ENCODE data around the gene POLA1.
A peak's percentile ranks its signal among the peaks of the same experiment; 100 is the strongest.
"Not testable (repeated sequence)": the region's sequence is repeated elsewhere in the genome, so short reads cannot be mapped to it uniquely, and the experiment has no call there.

The POLA1 gene

DNA sequence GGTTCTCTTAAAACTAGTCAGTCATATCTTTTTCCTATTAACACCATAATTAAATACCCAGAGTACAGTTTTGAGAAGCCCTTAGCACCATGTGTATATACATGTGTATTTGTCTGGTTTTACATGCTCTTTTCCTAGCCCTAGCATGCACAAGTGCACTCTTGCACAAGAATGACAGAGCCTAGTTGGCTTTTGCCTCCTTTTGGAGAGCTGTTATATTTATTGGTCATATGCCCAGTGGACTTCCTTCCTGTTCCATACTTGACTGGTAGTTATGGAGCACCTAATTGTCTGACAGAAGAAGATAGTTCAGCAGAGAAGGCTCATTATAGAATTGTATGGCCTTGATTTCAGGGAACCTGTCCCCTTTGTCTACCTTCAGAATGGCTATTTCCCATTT, 166.4 kb downstream of the POLA1 start:
- TF ChIP-seq POLR2A (IDR thresholded peaks at IDR 0.05; ENCODE audit: low read depth, low read length): no peak
- FAIRE-seq (no peak), DNase-seq (ENCODE audit: insufficient read length, low spot score) (no peak)

DNA sequence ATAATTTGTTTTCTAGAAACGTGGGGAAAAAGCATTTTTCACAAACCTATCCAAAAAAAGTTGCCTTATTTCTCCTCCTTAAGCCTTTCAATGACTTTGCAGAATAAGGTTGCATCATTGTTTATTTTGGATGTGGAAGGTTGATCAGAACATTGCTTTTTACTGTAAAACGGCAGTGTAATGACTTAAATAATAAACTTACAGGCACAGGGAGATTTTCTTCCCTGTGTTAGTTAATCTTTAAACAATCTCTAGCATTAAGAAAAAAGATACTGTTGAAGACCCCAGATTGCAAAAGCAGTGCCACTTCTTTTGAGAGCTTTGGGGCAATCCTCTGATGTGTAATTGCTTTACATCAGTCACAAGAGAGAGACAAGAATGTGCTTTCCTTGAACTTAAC, 168.6 kb downstream of the POLA1 start:
- DNase-seq (ENCODE audit: insufficient read length, low spot score): no peak
- no peak for FAIRE-seq
- TF ChIP-seq POLR2A (IDR thresholded peaks at IDR 0.05; ENCODE audit: low read depth, low read length): no peak

GRCh38 chrX:24863779-24864178, 170.1 kb downstream of the POLA1 start:
- not testable (repeated sequence) for DNase-seq (ENCODE audit: insufficient read length, low spot score); FAIRE-seq

GRCh38 chrX:24870143-24870542, 176.4 kb downstream of the POLA1 start:
- DNase-seq (ENCODE audit: insufficient read length, low spot score) (peak; percentile 0), FAIRE-seq (no peak)
- TF ChIP-seq POLR2A (IDR thresholded peaks at IDR 0.05; ENCODE audit: low read depth, low read length): no peak

GRCh38 chrX:24874604-24875247, 181.0 kb downstream of the POLA1 start:
- no peak for TF ChIP-seq POLR2A (IDR thresholded peaks at IDR 0.05; ENCODE audit: low read depth, low read length)
- no peak for FAIRE-seq
- DNase-seq (ENCODE audit: insufficient read length, low spot score): no peak

- FAIRE-seq: no peak
- DNase-seq (ENCODE audit: insufficient read length, low spot score): no peak
- no peak for TF ChIP-seq POLR2A (IDR thresholded peaks at IDR 0.05; ENCODE audit: low read depth, low read length)
These were observed 183.0 kb downstream of the POLA1 start for GRCh38 chrX:24876530-24877287.

GRCh38 chrX:24877288-24877664, 183.6 kb downstream of the POLA1 start:
- FAIRE-seq (no peak), DNase-seq (ENCODE audit: insufficient read length, low spot score) (no peak)
- no peak for TF ChIP-seq POLR2A (IDR thresholded peaks at IDR 0.05; ENCODE audit: low read depth, low read length)

DNA sequence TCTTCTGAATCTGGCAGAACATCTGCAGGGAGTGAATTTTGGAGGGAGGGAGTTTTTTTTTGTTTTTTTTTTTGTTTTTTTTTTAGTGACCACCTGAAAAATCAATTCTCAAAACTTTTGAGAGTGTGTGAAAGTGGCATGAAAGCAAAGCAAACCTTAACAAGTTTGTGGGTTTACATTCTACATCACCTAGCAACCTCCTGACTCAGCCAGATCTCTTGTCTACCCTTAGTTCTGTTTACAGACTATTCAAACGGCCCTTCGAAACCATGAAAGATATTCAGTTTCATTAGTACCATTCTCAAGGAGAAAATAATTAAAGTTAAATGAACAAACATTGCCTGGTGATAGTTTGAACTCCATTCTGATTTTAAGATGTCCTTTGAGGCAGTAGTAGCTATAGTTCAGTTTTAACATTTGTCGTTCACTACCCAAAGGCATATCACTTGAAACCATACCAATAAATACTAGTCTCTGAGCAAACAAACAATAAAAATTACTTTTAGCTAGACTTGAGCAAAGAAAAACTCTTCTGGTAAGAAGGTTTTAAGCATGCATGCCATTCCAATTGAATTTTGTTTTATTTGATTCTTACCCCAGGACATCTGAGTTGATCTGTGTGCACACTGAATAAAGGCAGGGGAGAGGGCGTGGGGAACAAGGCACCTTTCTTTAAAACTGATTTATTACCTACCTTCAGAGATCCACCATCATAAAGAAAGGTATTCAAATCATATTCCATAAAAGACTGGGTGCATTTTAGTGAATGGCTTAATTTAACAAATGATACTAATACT, 184.3 kb downstream of the POLA1 start:
- DNase-seq (ENCODE audit: insufficient read length, low spot score): no peak
- no peak for FAIRE-seq
- TF ChIP-seq POLR2A (IDR thresholded peaks at IDR 0.05; ENCODE audit: low read depth, low read length): no peak

GRCh38 chrX:24879679-24880078, 186.0 kb downstream of the POLA1 start:
- FAIRE-seq: no peak
- DNase-seq (ENCODE audit: insufficient read length, low spot score): no peak
- TF ChIP-seq POLR2A (IDR thresholded peaks at IDR 0.05; ENCODE audit: low read depth, low read length): no peak

DNA sequence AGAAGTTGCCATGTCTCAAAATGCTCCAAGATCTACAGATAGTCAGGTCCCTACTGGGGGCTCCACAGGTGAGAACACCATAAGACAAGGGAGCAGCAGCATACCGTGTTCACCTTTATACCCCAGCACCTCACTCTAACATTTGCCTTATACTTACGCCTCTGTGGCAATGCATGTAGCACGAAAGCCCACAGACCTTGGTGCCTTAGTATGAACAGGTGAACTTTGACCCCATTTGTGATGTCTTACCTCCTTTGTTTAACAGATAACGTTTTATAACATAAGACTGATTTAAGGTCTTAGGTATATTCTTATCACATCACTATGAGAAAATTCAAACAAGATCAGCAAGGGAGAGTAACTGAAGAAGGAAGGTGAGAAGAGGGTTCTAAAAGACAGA, 193.2 kb downstream of the POLA1 start:
- no peak for FAIRE-seq
- no peak for TF ChIP-seq POLR2A (IDR thresholded peaks at IDR 0.05; ENCODE audit: low read depth, low read length)
- no peak for DNase-seq (ENCODE audit: insufficient read length, low spot score)

DNA sequence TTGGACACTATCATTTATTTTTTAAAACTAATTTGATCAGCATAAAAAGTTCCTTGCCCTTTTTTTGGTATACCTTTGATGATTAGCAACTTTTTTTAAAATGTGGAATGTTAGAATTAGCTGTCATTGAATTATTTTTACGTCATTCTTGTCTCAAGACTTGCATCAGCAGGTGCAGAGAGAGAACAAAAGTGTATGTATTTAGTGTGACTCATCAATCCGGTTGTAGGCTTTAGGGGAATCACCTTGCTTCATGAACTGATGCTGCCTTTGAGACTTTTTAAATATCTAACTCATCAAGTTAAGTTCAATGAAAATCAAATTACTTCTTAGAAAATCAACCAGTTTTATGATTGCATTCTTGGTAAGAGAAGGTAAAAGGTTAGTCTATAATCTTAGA, 197.0 kb downstream of the POLA1 start:
- no peak for FAIRE-seq
- DNase-seq (ENCODE audit: insufficient read length, low spot score): no peak

DNA sequence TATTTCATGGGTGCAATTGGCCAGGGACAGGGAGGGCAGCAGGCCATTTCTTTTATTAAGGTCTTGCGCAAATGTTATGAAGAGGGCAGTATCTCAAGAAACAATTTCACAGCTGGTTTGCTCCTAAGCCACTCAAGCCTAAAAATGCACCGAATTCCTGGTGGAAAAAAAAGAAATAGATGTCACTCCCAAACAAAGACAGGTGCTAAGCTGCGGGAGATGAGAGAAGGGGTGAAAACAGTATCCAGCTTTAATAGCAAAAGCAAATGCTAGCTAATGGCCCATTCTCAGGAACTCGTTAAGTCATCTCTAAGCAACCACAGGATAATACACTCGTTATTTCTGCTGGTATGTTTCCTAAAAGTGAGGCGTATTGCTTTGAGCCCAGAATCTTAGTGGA, 205.7 kb downstream of the POLA1 start:
- no peak for TF ChIP-seq POLR2A (IDR thresholded peaks at IDR 0.05; ENCODE audit: low read depth, low read length)
- DNase-seq (ENCODE audit: insufficient read length, low spot score) (no peak), FAIRE-seq (no peak)

More for the DNA sequence above, 197.0 kb downstream of the POLA1 start:
- no peak for TF ChIP-seq POLR2A (IDR thresholded peaks at IDR 0.05; ENCODE audit: low read depth, low read length)

DNA sequence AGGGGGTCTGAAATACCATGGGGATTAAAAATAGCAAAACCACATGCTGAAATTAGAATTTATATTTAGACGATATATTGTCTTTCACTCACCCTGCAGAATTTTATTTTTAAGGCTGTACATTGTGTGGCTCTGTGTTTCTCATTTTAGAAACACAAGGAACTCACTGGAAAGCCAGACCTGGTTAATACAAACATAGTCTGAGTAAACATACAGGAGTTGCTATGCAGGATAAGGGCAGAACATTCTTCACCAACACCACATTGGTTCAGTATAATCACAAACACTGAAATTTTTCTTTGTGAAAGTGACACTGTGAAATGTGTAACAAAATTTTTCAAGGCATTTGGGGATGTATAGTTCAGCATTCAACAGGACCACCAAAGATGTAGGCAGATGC, 206.5 kb downstream of the POLA1 start:
- DNase-seq (ENCODE audit: insufficient read length, low spot score): no peak
- FAIRE-seq: no peak
- TF ChIP-seq POLR2A (IDR thresholded peaks at IDR 0.05; ENCODE audit: low read depth, low read length): no peak

GRCh38 chrX:24902806-24903205, 209.1 kb downstream of the POLA1 start:
- FAIRE-seq: no peak
- no peak for DNase-seq (ENCODE audit: insufficient read length, low spot score)
- TF ChIP-seq POLR2A (IDR thresholded peaks at IDR 0.05; ENCODE audit: low read depth, low read length): no peak

All from H54 (cell line).